Caco-2 (cell line): ENCODE measurements around the gene MRPL37. TPM values are rescaled to one million over a fixed set of nuclear protein-coding genes. Genes with fewer than 3 reads are reported as not detected.

Experiments
- BruUV-seq: library from RNA; stranded (reverse); fragments of 400-500 nt; replicated peaks from 2 replicates; lab custom pipeline; 2021; lab: Mats Ljungman, UMichigan
- CTCF ChIA-PET: fragments of 300-600 bp; sonication (Branson Sonifier 250); formaldehyde crosslinking; loops from one replicate; lab custom pipeline; 2022; ENCODE audit warnings: antibody characterized with exemption; lab: Charles Lee
- POLR2A ChIA-PET: fragments of 300-600 bp; sonication (Branson Sonifier 250); formaldehyde crosslinking; loops from one replicate; lab custom pipeline; 2022; ENCODE audit warnings: antibody characterized with exemption; lab: Charles Lee
- DNase-seq, 2 experiments: peaks; one replicate each; pipeline versions ENCODE4 v3.0.0 to v3.0.0-alpha.2; 2020 to 2022
- H3K27me3 ChIP-seq: replicated peaks from 2 replicates; pipeline ENCODE4 v1.6.0; 2011; ENCODE audit warnings: low read length; ENCODE audit not compliant: control insufficient read depth, insufficient read depth
- H3K36me3 ChIP-seq: 2 replicates; pipeline ENCODE4 v1.5.1; 2011; ENCODE audit warnings: low read length; ENCODE audit not compliant: control insufficient read depth, insufficient read depth
- H3K4me1 ChIP-seq: fragments of 250-450 bp; sonication (Bioruptor Pico); 2 replicates; pipeline ENCODE4 v1.5.1; 2020; ENCODE audit warnings: mild to moderate bottlenecking
- H3K4me3 ChIP-seq: 2 replicates; pipeline ENCODE4 v1.5.1; 2011; ENCODE audit warnings: low read depth, mild to moderate bottlenecking, control low read depth, low read length
- H3K9me3 ChIP-seq: fragments of 250-450 bp; sonication (Bioruptor Pico); 2 replicates; pipeline ENCODE4 v1.5.1; 2020; ENCODE audit warnings: mild to moderate bottlenecking, moderate library complexity
- H3K27ac Mint-ChIP-seq: one replicate; pipeline ENCODE4 v1.8.0; 2022; ENCODE audit warnings: mixed read lengths; ENCODE audit not compliant: unreplicated experiment
- H3K27me3 Mint-ChIP-seq: one replicate; pipeline ENCODE4 v1.8.0; 2022; ENCODE audit warnings: mixed read lengths; ENCODE audit not compliant: insufficient read depth, unreplicated experiment
- H3K36me3 Mint-ChIP-seq: one replicate; pipeline ENCODE4 v1.8.0; 2022; ENCODE audit warnings: mild to moderate bottlenecking, mixed read lengths; ENCODE audit not compliant: insufficient read depth, unreplicated experiment
- H3K4me1 Mint-ChIP-seq: one replicate; pipeline ENCODE4 v1.8.0; 2022; ENCODE audit warnings: low read depth, mixed read lengths; ENCODE audit not compliant: unreplicated experiment
- H3K4me3 Mint-ChIP-seq: one replicate; pipeline ENCODE4 v1.8.0; 2022; ENCODE audit warnings: mild to moderate bottlenecking, moderate library complexity, mixed read lengths; ENCODE audit not compliant: unreplicated experiment
- H3K9me3 Mint-ChIP-seq: one replicate; pipeline ENCODE4 v1.8.0; 2022; ENCODE audit warnings: mixed read lengths; ENCODE audit not compliant: unreplicated experiment
- CTCF ChIP-seq, 2 experiments: fragments of 200-600 bp in 1 of 2; IDR thresholded peaks; 1 replicate in 1 of 2; 2 replicates in 1 of 2; pipeline versions ENCODE4 v1.5.1 to v1.8.0; 2011 to 2022; ENCODE audit warnings: antibody characterized with exemption in 1 of 2, control low read depth in 1 of 2, inconsistent platforms in 1 of 2, low read depth in 1 of 2, low read length in 1 of 2, mild to moderate bottlenecking in 1 of 2, moderate library complexity in 1 of 2; ENCODE audit not compliant: insufficient read depth in 1 of 2, severe bottlenecking in 1 of 2, unreplicated experiment in 1 of 2
- intact Hi-C: fragments of 100-400 bp; cut with micrococcal nuclease; formaldehyde crosslinking; loops from one replicate; pipeline ENCODE4 v1.10.0; 2022; ENCODE audit not compliant: unreplicated experiment
- total RNA-seq: library from RNA; stranded (reverse); gene quantifications from 2 replicates; pipeline ENCODE4 v1.2.3, GENCODE V29; 2022

MRPL37 gene
- total RNA-seq, 1 experiment from 2014 or later, result 95.6 TPM

- H3K4me3 ChIP-seq, result no peak overlapping the region
- H3K4me1 Mint-ChIP-seq, result no peaks in the 10 kb centered on the region
- H3K27ac Mint-ChIP-seq, result no peak overlapping the region
- no peak overlapping the region for H3K4me3 Mint-ChIP-seq
- no peaks in the 10 kb centered on the region for H3K36me3 ChIP-seq
- H3K27me3 ChIP-seq, result no peaks in the 10 kb centered on the region
- no peaks in the 10 kb centered on the region for H3K9me3 Mint-ChIP-seq
- intact Hi-C loops, result no loop called here
- H3K9me3 ChIP-seq, result no peaks in the 10 kb centered on the region
- H3K36me3 Mint-ChIP-seq, result no peaks in the 10 kb centered on the region
- no peaks in the 10 kb centered on the region for H3K4me1 ChIP-seq
- POLR2A ChIA-PET, result no interaction called here
- no peaks in the 10 kb centered on the region for H3K27me3 Mint-ChIP-seq
- CTCF ChIA-PET, result no interaction called here
- BruUV-seq, result no TSS peak
- TF ChIP-seq CTCF (IDR thresholded peaks at IDR 0.05; ENCODE audit: insufficient read depth in 1 of 2, low read depth in 1 of 2, low read length in 1 of 2, severe bottlenecking in 1 of 2, unreplicated experiment in 1 of 2), result no peak
- DNase-seq, result no peak
Observed at GRCh38 chr1:54265659-54266058, 65.7 kb downstream of the MRPL37 start.

- Mint-ChIP-seq H3K4me3 (no peak overlapping the region), H3K36me3 (no peaks in the 10 kb centered on the region), H3K27me3 (no peaks in the 10 kb centered on the region), H3K27ac (no peak overlapping the region), H3K4me1 (no peaks in the 10 kb centered on the region), H3K9me3 (no peaks in the 10 kb centered on the region)
- POLR2A ChIA-PET, result interaction anchor here (0.5 kb wide), 1 partner anchor 425 kb away, joined by 6 read pairs; no protein-coding TSS in a partner anchor
- intact Hi-C loops, result no loop called here
- Histone ChIP-seq H3K27me3 (no peaks in the 10 kb centered on the region), H3K4me1 (no peaks in the 10 kb centered on the region), H3K36me3 (no peaks in the 10 kb centered on the region), H3K4me3 (no peak overlapping the region), H3K9me3 (no peaks in the 10 kb centered on the region)
- no peak for DNase-seq
- no peak for TF ChIP-seq CTCF (IDR thresholded peaks at IDR 0.05; ENCODE audit: insufficient read depth in 1 of 2, low read depth in 1 of 2, low read length in 1 of 2, severe bottlenecking in 1 of 2, unreplicated experiment in 1 of 2)
- CTCF ChIA-PET, result no interaction called here
- no TSS peak for BruUV-seq
Observed at GRCh38 chr1:54266195-54266594, 66.2 kb downstream of the MRPL37 start.

GRCh38 chr1:54266908-54267307 lies 66.9 kb downstream of the MRPL37 start:
- H3K4me3 Mint-ChIP-seq, result no peak overlapping the region
- POLR2A ChIA-PET, result interaction anchor here (0.5 kb wide), 1 partner anchor 424 kb away, joined by 6 read pairs; no protein-coding TSS in a partner anchor
- H3K27me3 Mint-ChIP-seq, result no peaks in the 10 kb centered on the region
- H3K4me3 ChIP-seq, result no peak overlapping the region
- H3K36me3 Mint-ChIP-seq, result peaks cover 4% of the 10 kb centered on the region
- BruUV-seq, result no TSS peak
- TF ChIP-seq CTCF (IDR thresholded peaks at IDR 0.05; ENCODE audit: insufficient read depth in 1 of 2, low read depth in 1 of 2, low read length in 1 of 2, severe bottlenecking in 1 of 2, unreplicated experiment in 1 of 2), result no peak
- intact Hi-C loops, result no loop called here
- no peaks in the 10 kb centered on the region for H3K9me3 Mint-ChIP-seq
- no peak overlapping the region for H3K27ac Mint-ChIP-seq
- H3K4me1 ChIP-seq, result no peaks in the 10 kb centered on the region
- H3K4me1 Mint-ChIP-seq, result no peaks in the 10 kb centered on the region
- DNase-seq, result no peak
- H3K9me3 ChIP-seq, result no peaks in the 10 kb centered on the region
- H3K36me3 ChIP-seq, result no peaks in the 10 kb centered on the region
- H3K27me3 ChIP-seq, result no peaks in the 10 kb centered on the region
- CTCF ChIA-PET, result no interaction called here

Other genes starting within 250 kb of the MRPL37 start
- gene LDLRAD1, start 182.0 kb upstream of the MRPL37 start, total RNA-seq, result not detected in 2 replicates
- gene TMEM59, start 147.0 kb upstream of the MRPL37 start, total RNA-seq, result 116 TPM in 2 replicates
- 1.9 and 3.2 TPM in 2 replicates for gene TCEANC2, start 146.6 kb upstream of the MRPL37 start, total RNA-seq
- gene CDCP2, start 47.2 kb upstream of the MRPL37 start, total RNA-seq, result not detected in 2 replicates
- gene CYB5RL, start 137 bp upstream of the MRPL37 start, total RNA-seq, result 10.0 and 10.8 TPM in 2 replicates
- gene SSBP3, start 206.2 kb downstream of the MRPL37 start, total RNA-seq, result 40.6 and 42.1 TPM in 2 replicates